HG02981 (cell line): ENCODE measurements around the gene PPP1R12A.

Source experiments
- ATAC-seq: cut with Tn5 transposase; IDR thresholded peaks from one replicate; pipeline ENCODE4 v1.9.1; 2021; ENCODE audit warnings: mild to moderate bottlenecking, moderate library complexity; ENCODE audit not compliant: unreplicated experiment

Gene PPP1R12A

GRCh38 chr12:79773896-79774295, 161.0 kb downstream of the PPP1R12A start:
- no peak for ATAC-seq

- ATAC-seq: no peak
These were observed 164.9 kb downstream of the PPP1R12A start for GRCh38 chr12:79769860-79770485.

GRCh38 chr12:79769189-79769859, 165.6 kb downstream of the PPP1R12A start:
- ATAC-seq: no peak

GRCh38 chr12:79766705-79767464, 168.0 kb downstream of the PPP1R12A start:
- no peak for ATAC-seq

- no peak for ATAC-seq
These were observed 169.7 kb downstream of the PPP1R12A start for GRCh38 chr12:79765157-79765556.

GRCh38 chr12:79764641-79765040, 170.3 kb downstream of the PPP1R12A start:
- no peak for ATAC-seq

GRCh38 chr12:79763766-79764452, 171.0 kb downstream of the PPP1R12A start:
- ATAC-seq: no peak

- no peak for ATAC-seq
These were observed 173.6 kb downstream of the PPP1R12A start for GRCh38 chr12:79761341-79761740.

GRCh38 chr12:79747274-79747673, 187.6 kb downstream of the PPP1R12A start:
- no peak for ATAC-seq

GRCh38 chr12:79737875-79738718, 196.8 kb downstream of the PPP1R12A start:
- ATAC-seq: peak; percentile 77

GRCh38 chr12:79732638-79733037, 202.3 kb downstream of the PPP1R12A start:
- ATAC-seq: no peak

GRCh38 chr12:79725987-79726386, 208.9 kb downstream of the PPP1R12A start:
- ATAC-seq: no peak
